Measurements from ENCODE around the gene CENPM. TPM values are rescaled to one million over a fixed set of nuclear protein-coding genes. Genes with fewer than 3 reads are reported as not detected.

CENPM gene
- total and polyA plus RNA-seq, 2 experiments from 2014 or later: 50.0 to 61.6 TPM

DNA sequence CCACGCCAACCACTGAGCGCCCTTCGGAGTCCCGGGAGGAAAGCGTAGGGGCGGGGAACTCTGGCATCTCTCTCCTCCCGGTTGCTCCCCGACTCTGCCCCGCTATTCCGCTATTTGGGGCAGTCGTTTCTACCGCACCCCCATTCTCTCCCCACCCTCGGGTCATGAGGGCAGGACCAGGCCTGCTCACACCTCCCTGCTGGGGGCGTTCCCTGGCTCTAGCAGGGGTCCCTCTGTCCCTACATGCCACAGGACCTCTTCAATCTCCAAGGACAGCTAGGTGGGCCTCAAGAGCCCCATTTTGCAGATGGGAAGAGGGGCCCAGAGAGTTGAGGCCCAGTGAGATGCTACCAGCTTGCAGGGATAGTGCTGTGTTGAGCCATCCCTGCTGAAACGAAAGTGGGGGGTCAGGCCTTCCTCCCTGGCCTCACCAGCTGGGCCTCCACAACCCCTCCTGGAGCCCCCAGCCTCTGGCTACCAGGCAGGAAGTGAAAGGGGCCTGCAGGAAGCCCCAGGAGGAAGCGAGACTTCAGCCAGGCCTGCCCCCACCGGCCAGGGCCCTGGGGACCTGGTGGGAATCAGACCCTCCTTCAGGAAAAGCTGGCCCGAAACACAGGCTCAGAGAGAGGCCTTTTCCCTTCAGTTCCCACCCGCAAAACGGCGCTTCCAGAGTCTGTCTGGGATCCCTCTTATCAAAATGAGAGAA is 26.5 kb downstream of the CENPM start (continued):
- TF ChIP-seq STAT1 (IDR thresholded peaks at IDR 0.05; ENCODE audit: unreplicated experiment) (no peak), ETS1 (IDR thresholded peaks at IDR 0.05) (no peak), EZH2phosphoT487 (IDR thresholded peaks at IDR 0.05; ENCODE audit: unreplicated experiment) (no peak), CREB1 (CRISPR knock-in tag; IDR thresholded peaks at IDR 0.05; ENCODE audit: low read depth) (no peak), JUNB (IDR thresholded peaks at IDR 0.05; ENCODE audit: unreplicated experiment) (no peak), NANOG (IDR thresholded peaks at IDR 0.05; ENCODE audit: borderline replicate concordance) (no peak)

GRCh38 chr22:41919357-41920224 is 27.4 kb downstream of the CENPM start:
- ATAC-seq: peak; percentile 82
- Mint-ChIP-seq H3K36me3 (ENCODE audit: low read depth) (no peaks in the 10 kb centered on the region; the same call in 2 of the 3 replicates), H3K27ac (no peak overlapping the region), H3K4me1 (peaks cover 10% of the 10 kb centered on the region; the same call in 2 of the 3 replicates), H3K9me3 (no peaks in the 10 kb centered on the region), H3K27me3 (ENCODE audit: insufficient read depth, low read depth, poor library complexity) (peaks cover 75% of the 10 kb centered on the region), H3K4me3 (peak overlapping the region; percentile 70)
- peaks cover 92% of the 10 kb centered on the region for H3K27me3 ChIP-seq (ENCODE audit: insufficient read depth)
- peak overlapping the region; percentile 78; the same call in 1 of the 2 replicates for H2AFZ ChIP-seq
- H3K9me2 ChIP-seq (ENCODE audit: insufficient read depth): no peaks in the 10 kb centered on the region
- H3F3A ChIP-seq (replicated peaks; ENCODE audit: low read depth): 0 out of 2 replicates have a peak, but pooled peaks cover 4% of the 10 kb centered on the region
- no peaks in the 10 kb centered on the region for H3K79me2 ChIP-seq (replicated peaks; ENCODE audit: insufficient read depth)
- H3K27ac ChIP-seq (ENCODE audit: low read depth): no peak overlapping the region
- TF ChIP-seq CREB1 (CRISPR knock-in tag; IDR thresholded peaks at IDR 0.05; ENCODE audit: low read depth): no peak
- no peak for TF ChIP-seq NANOG (IDR thresholded peaks at IDR 0.05; ENCODE audit: borderline replicate concordance)
- no peak for TF ChIP-seq REST (IDR thresholded peaks at IDR 0.05; ENCODE audit: unreplicated experiment)
- TF ChIP-seq ETS1 (IDR thresholded peaks at IDR 0.05): no peak
- TF ChIP-seq CTCF (conservative IDR thresholded peaks at IDR 0.05; ENCODE audit: low read depth in 2 of 2): no peak
- TF ChIP-seq POLR2AphosphoS5 (IDR thresholded peaks at IDR 0.05; ENCODE audit: low read depth): peak; percentile 86
- no peak for TF ChIP-seq ZNF114 (CRISPR knock-in tag; IDR thresholded peaks at IDR 0.05)
- peaks cover 3% of the 10 kb centered on the region; the same call in 1 of the 2 replicates for H4K20me1 ChIP-seq (replicated peaks; ENCODE audit: insufficient read depth)
- H3K4me3 ChIP-seq: peak overlapping the region; percentile 67
- peaks cover 28% of the 10 kb centered on the region; the same call in 1 of the 2 replicates for H3K4me1 ChIP-seq (ENCODE audit: insufficient read depth)
- no peaks in the 10 kb centered on the region for H3K36me3 ChIP-seq (ENCODE audit: insufficient read depth)
- H3K4me2 ChIP-seq: peak overlapping the region; percentile 85
- peak; percentile 97 for DNase-seq (ENCODE audit: low spot score)

Measured in GM23338 (cell line).